ENCODE data around the gene DUSP6.

DUSP6 gene

GRCh38 chr12:89354612-89355067, 2.3 kb upstream of the DUSP6 start:
- Histone ChIP-seq H3K4me1 (ENCODE audit: control insufficient read depth, insufficient read depth, low read length) (peaks cover 22% of the 10 kb centered on the region), H3K9me3 (ENCODE audit: control insufficient read depth, low read length) (no peaks in the 10 kb centered on the region), H3K4me3 (ENCODE audit: low read length) (peak overlapping the region; percentile 84), H3K36me3 (ENCODE audit: control insufficient read depth, insufficient read depth, low read length) (no peaks in the 10 kb centered on the region), H3K27me3 (ENCODE audit: control insufficient read depth, insufficient read depth, low read length) (no peaks in the 10 kb centered on the region), H3K9ac (ENCODE audit: low read length) (peak overlapping the region; percentile 94)

- Histone ChIP-seq H3K9ac (ENCODE audit: low read length) (peak overlapping the region; percentile 94), H3K36me3 (ENCODE audit: control insufficient read depth, insufficient read depth, low read length) (no peaks in the 10 kb centered on the region), H3K9me3 (ENCODE audit: control insufficient read depth, low read length) (no peaks in the 10 kb centered on the region), H3K27me3 (ENCODE audit: control insufficient read depth, insufficient read depth, low read length) (no peaks in the 10 kb centered on the region), H3K4me1 (ENCODE audit: control insufficient read depth, insufficient read depth, low read length) (peaks cover 27% of the 10 kb centered on the region), H3K4me3 (ENCODE audit: low read length) (peak overlapping the region; percentile 84)
These were observed 1.7 kb upstream of the DUSP6 start for GRCh38 chr12:89353823-89354611.

- peak overlapping the region; percentile 84 for H3K4me3 ChIP-seq (ENCODE audit: low read length)
- H3K36me3 ChIP-seq (ENCODE audit: control insufficient read depth, insufficient read depth, low read length): no peaks in the 10 kb centered on the region
- H3K9ac ChIP-seq (ENCODE audit: low read length): peak overlapping the region; percentile 94
- no peaks in the 10 kb centered on the region for H3K9me3 ChIP-seq (ENCODE audit: control insufficient read depth, low read length)
- H3K4me1 ChIP-seq (ENCODE audit: control insufficient read depth, insufficient read depth, low read length): peaks cover 26% of the 10 kb centered on the region
- H3K27me3 ChIP-seq (ENCODE audit: control insufficient read depth, insufficient read depth, low read length): no peaks in the 10 kb centered on the region
These were observed 1.0 kb upstream of the DUSP6 start for GRCh38 chr12:89353188-89353822.

- no peaks in the 10 kb centered on the region for H3K9me3 ChIP-seq (ENCODE audit: control insufficient read depth, low read length)
- H3K36me3 ChIP-seq (ENCODE audit: control insufficient read depth, insufficient read depth, low read length): no peaks in the 10 kb centered on the region
- H3K9ac ChIP-seq (ENCODE audit: low read length): peak overlapping the region; percentile 87
- no peaks in the 10 kb centered on the region for H3K27me3 ChIP-seq (ENCODE audit: control insufficient read depth, insufficient read depth, low read length)
- H3K4me1 ChIP-seq (ENCODE audit: control insufficient read depth, insufficient read depth, low read length): peaks cover 25% of the 10 kb centered on the region
- peak overlapping the region; percentile 84 for H3K4me3 ChIP-seq (ENCODE audit: low read length)
These were observed 134 bp downstream of the DUSP6 start for GRCh38 chr12:89352242-89352491.

GRCh38 chr12:89351489-89352241, 636 bp downstream of the DUSP6 start:
- Histone ChIP-seq H3K9ac (ENCODE audit: low read length) (peak overlapping the region; percentile 87), H3K27me3 (ENCODE audit: control insufficient read depth, insufficient read depth, low read length) (no peaks in the 10 kb centered on the region), H3K36me3 (ENCODE audit: control insufficient read depth, insufficient read depth, low read length) (no peaks in the 10 kb centered on the region), H3K4me3 (ENCODE audit: low read length) (peak overlapping the region; percentile 84), H3K9me3 (ENCODE audit: control insufficient read depth, low read length) (no peaks in the 10 kb centered on the region), H3K4me1 (ENCODE audit: control insufficient read depth, insufficient read depth, low read length) (peaks cover 30% of the 10 kb centered on the region)

GRCh38 chr12:89350630-89351488, 1.4 kb downstream of the DUSP6 start:
- H3K4me3 ChIP-seq (ENCODE audit: low read length): peak overlapping the region; percentile 84
- peaks cover 38% of the 10 kb centered on the region for H3K4me1 ChIP-seq (ENCODE audit: control insufficient read depth, insufficient read depth, low read length)
- H3K9ac ChIP-seq (ENCODE audit: low read length): peak overlapping the region; percentile 87
- H3K36me3 ChIP-seq (ENCODE audit: control insufficient read depth, insufficient read depth, low read length): no peaks in the 10 kb centered on the region
- H3K27me3 ChIP-seq (ENCODE audit: control insufficient read depth, insufficient read depth, low read length): no peaks in the 10 kb centered on the region
- H3K9me3 ChIP-seq (ENCODE audit: control insufficient read depth, low read length): no peaks in the 10 kb centered on the region

- Histone ChIP-seq H3K27me3 (ENCODE audit: control insufficient read depth, insufficient read depth, low read length) (no peaks in the 10 kb centered on the region), H3K9me3 (ENCODE audit: control insufficient read depth, low read length) (no peaks in the 10 kb centered on the region), H3K4me3 (ENCODE audit: low read length) (peak overlapping the region; percentile 84), H3K9ac (ENCODE audit: low read length) (peak overlapping the region; percentile 87), H3K4me1 (ENCODE audit: control insufficient read depth, insufficient read depth, low read length) (peaks cover 43% of the 10 kb centered on the region), H3K36me3 (ENCODE audit: control insufficient read depth, insufficient read depth, low read length) (no peaks in the 10 kb centered on the region)
These were observed 2.1 kb downstream of the DUSP6 start for GRCh38 chr12:89350260-89350629.

GRCh38 chr12:89349814-89350213, 2.5 kb downstream of the DUSP6 start:
- Histone ChIP-seq H3K36me3 (ENCODE audit: control insufficient read depth, insufficient read depth, low read length) (no peaks in the 10 kb centered on the region), H3K9ac (ENCODE audit: low read length) (peak overlapping the region; percentile 87), H3K9me3 (ENCODE audit: control insufficient read depth, low read length) (no peaks in the 10 kb centered on the region), H3K27me3 (ENCODE audit: control insufficient read depth, insufficient read depth, low read length) (no peaks in the 10 kb centered on the region), H3K4me1 (ENCODE audit: control insufficient read depth, insufficient read depth, low read length) (peaks cover 43% of the 10 kb centered on the region), H3K4me3 (ENCODE audit: low read length) (peak overlapping the region; percentile 84)

- Histone ChIP-seq H3K36me3 (ENCODE audit: control insufficient read depth, insufficient read depth, low read length) (no peaks in the 10 kb centered on the region), H3K4me3 (ENCODE audit: low read length) (peak overlapping the region; percentile 84), H3K9me3 (ENCODE audit: control insufficient read depth, low read length) (no peaks in the 10 kb centered on the region), H3K4me1 (ENCODE audit: control insufficient read depth, insufficient read depth, low read length) (peaks cover 42% of the 10 kb centered on the region), H3K9ac (ENCODE audit: low read length) (peak overlapping the region; percentile 87), H3K27me3 (ENCODE audit: control insufficient read depth, insufficient read depth, low read length) (no peaks in the 10 kb centered on the region)
These were observed 3.2 kb downstream of the DUSP6 start for GRCh38 chr12:89348894-89349699.

- H3K9ac ChIP-seq (ENCODE audit: low read length): no peak overlapping the region
- H3K4me3 ChIP-seq (ENCODE audit: low read length): no peak overlapping the region
- H3K36me3 ChIP-seq (ENCODE audit: control insufficient read depth, insufficient read depth, low read length): no peaks in the 10 kb centered on the region
- H3K9me3 ChIP-seq (ENCODE audit: control insufficient read depth, low read length): no peaks in the 10 kb centered on the region
- no peaks in the 10 kb centered on the region for H3K27me3 ChIP-seq (ENCODE audit: control insufficient read depth, insufficient read depth, low read length)
- H3K4me1 ChIP-seq (ENCODE audit: control insufficient read depth, insufficient read depth, low read length): peaks cover 42% of the 10 kb centered on the region
These were observed 4.9 kb downstream of the DUSP6 start for GRCh38 chr12:89347325-89347829.

All from mucosa of stomach (tissue), 1 donor.